Skeletal muscle tissue (tissue), 4 donors: ENCODE data around the gene PIGX. TPM values are rescaled to one million over a fixed set of nuclear protein-coding genes. Genes with fewer than 3 reads are reported as not detected.
"Not testable (repeated sequence)": the region's sequence is repeated elsewhere in the genome, so short reads cannot be mapped to it uniquely, and the experiment has no call there.

Experiments
- H3K27ac ChIP-seq: one replicate; pipeline ENCODE4 v1.7.0; 2013; ENCODE audit warnings: mild to moderate bottlenecking, low read depth, low read length, inconsistent platforms
- H3K27me3 ChIP-seq, 3 donors: one replicate each; pipeline ENCODE4 v1.7.0; 2013; ENCODE audit warnings: low read length in 3 of 3; ENCODE audit not compliant: control insufficient read depth in 3 of 3, insufficient read depth in 3 of 3
- H3K36me3 ChIP-seq, 3 donors: one replicate each; pipeline ENCODE4 v1.7.0; 2013; ENCODE audit warnings: low read length in 3 of 3; ENCODE audit not compliant: control insufficient read depth in 3 of 3, insufficient read depth in 3 of 3
- H3K4me1 ChIP-seq, 3 donors: one replicate each; pipeline ENCODE4 v1.7.0; 2013; ENCODE audit warnings: low read length in 3 of 3, mild to moderate bottlenecking in 3 of 3; ENCODE audit not compliant: control insufficient read depth in 3 of 3, insufficient read depth in 3 of 3
- H3K4me3 ChIP-seq, 3 donors: one replicate each; pipeline ENCODE4 v1.7.0; 2013; ENCODE audit warnings: low read length in 3 of 3
- H3K9ac ChIP-seq, 3 donors: one replicate each; pipeline ENCODE4 v1.7.0; 2013; ENCODE audit warnings: low read length in 3 of 3, mild to moderate bottlenecking in 3 of 3, moderate library complexity in 2 of 3, low read depth in 1 of 3
- H3K9me3 ChIP-seq, 3 donors: one replicate each; pipeline ENCODE4 v1.7.0; 2013; ENCODE audit warnings: low read length in 3 of 3; ENCODE audit not compliant: control insufficient read depth in 3 of 3
- total RNA-seq: library from RNA; depleted of rRNA; stranded (reverse); fragments of >200 nt; gene quantifications from one replicate; pipeline ENCODE4 v1.2.3, GENCODE V29; 2014
- donor health status: Osteomylitis.

The PIGX gene
- total RNA-seq, 1 donor from 2014 or later = 12.5 TPM

DNA sequence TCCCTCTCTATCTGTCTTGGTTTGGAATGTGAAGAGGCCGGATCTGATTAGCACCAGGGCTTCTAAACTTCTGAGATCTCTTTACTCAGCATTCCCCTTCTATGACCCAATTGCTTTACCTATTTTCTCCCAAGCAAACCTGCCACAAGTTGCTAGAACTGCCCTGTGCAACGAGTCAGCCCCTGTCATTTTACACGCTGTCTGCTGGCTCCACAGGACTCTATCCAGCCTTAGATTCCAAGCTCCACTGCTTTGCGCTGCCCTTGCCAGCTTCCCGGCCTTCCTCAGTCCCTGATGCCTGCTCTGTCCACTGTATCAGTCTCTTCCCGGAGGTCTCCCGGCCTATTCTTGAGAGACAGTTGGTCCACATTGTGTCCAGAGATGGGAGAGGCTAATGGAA is 12.4 kb upstream of the PIGX start:
- Histone ChIP-seq H3K4me1 (no peaks in the 10 kb centered on the region), H3K4me3 (no peak overlapping the region)

DNA sequence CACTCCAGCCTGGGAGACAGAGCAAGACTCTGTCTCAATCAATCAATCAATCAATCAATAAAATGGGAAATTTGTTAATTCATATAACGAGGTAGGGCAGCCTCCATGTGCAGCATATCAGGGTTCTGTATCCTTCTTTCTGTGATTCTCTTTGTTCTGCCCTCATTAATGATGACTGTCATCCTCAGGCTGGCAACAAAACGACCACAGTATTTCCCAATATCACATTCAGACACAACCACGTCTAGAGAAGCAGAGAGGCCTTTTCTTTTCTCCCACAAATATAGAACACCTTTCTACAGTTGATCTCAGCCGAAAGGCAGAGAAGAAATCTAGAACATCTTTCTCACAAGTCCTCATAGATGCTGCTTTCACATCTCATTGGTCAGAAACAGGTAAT is 11.4 kb upstream of the PIGX start:
- H3K36me3 ChIP-seq = no peaks in the 10 kb centered on the region
- no peaks in the 10 kb centered on the region for H3K27me3 ChIP-seq
- no peak overlapping the region for H3K9ac ChIP-seq
- no peaks in the 10 kb centered on the region for H3K4me1 ChIP-seq
- H3K9me3 ChIP-seq = no peaks in the 10 kb centered on the region
- no peak overlapping the region for H3K4me3 ChIP-seq
- no peak overlapping the region for H3K27ac ChIP-seq

More for the DNA sequence above, 12.4 kb upstream of the PIGX start:
- Histone ChIP-seq H3K9ac (no peak overlapping the region), H3K9me3 (no peaks in the 10 kb centered on the region), H3K36me3 (no peaks in the 10 kb centered on the region), H3K27ac (no peak overlapping the region), H3K27me3 (no peaks in the 10 kb centered on the region)

DNA sequence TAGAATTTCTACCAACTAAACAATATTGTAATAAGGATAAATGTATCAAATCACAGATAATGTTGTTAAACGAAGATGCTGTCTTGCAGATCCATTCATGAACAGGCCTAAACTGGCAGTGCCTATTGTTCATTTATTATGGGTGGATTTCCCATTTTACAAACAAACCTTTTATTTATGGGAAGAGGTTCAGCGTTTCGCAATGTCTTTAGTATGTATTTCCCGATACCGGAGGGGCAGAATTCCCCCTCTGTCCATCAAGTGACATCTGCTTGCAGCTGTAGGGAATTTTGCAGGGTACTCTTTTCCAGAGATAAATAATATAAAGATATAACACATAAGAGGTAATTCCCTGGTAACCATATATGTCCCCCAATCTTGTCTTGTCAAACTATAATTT is 5.8 kb upstream of the PIGX start:
- Histone ChIP-seq H3K9ac (no peak overlapping the region), H3K4me1 (peaks cover 3 to 4% (median 3%) of the 10 kb centered on the region in 3 donors), H3K27ac (no peak overlapping the region), H3K27me3 (no peaks in the 10 kb centered on the region), H3K36me3 (no peaks in the 10 kb centered on the region), H3K4me3 (no peak overlapping the region), H3K9me3 (no peaks in the 10 kb centered on the region)

DNA sequence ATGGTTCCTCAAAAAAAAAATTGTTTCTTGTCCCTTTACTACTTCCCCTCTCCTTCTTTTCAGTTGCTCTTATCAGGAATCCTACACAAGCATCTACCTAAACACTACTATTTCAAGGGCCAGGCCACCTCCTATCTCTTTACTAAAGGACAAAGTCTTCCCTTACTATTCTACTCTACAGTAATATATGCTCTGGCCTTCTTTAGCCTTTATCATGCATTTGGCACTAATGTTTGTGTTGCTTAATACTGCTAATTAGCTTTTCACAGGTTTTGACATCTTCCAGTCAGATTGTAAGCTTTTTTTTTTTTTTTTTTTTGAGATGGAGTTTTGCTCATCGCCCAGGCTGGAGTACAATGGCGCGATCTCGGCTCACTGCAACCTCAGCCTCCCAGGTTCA is 5.4 kb upstream of the PIGX start:
- no peak overlapping the region for H3K4me3 ChIP-seq
- no peaks in the 10 kb centered on the region for H3K27me3 ChIP-seq
- no peak overlapping the region for H3K27ac ChIP-seq
- no peaks in the 10 kb centered on the region for H3K9me3 ChIP-seq
- no peaks in the 10 kb centered on the region for H3K36me3 ChIP-seq
- peaks cover 7 to 8% (median 7%) of the 10 kb centered on the region in 3 donors for H3K4me1 ChIP-seq
- no peak overlapping the region for H3K9ac ChIP-seq

DNA sequence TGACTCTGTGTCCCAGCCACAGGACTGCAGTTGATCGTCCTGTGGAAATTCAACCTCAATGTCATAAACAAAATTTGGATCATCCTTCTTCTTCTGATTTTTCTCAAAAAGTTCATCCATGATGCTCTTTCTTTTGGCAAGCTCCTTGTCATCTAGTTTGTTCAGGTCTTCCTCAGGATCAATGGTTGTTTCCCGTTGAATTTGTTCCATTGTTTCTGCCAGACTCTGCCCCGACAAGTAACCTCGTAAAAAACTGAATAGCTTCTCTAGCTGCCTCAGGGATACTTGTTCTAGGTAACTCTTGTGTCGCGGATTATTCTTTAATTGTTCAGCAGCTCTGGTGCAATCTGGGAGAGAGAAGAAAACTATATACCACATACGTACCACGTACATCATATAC is 4.6 kb upstream of the PIGX start:
- H3K36me3 ChIP-seq = no peaks in the 10 kb centered on the region
- H3K27ac ChIP-seq = no peak overlapping the region
- no peaks in the 10 kb centered on the region for H3K27me3 ChIP-seq
- H3K9me3 ChIP-seq = no peaks in the 10 kb centered on the region
- peaks cover 8 to 10% (median 9%) of the 10 kb centered on the region in 3 donors for H3K4me1 ChIP-seq
- H3K9ac ChIP-seq = no peak overlapping the region
- no peak overlapping the region for H3K4me3 ChIP-seq

DNA sequence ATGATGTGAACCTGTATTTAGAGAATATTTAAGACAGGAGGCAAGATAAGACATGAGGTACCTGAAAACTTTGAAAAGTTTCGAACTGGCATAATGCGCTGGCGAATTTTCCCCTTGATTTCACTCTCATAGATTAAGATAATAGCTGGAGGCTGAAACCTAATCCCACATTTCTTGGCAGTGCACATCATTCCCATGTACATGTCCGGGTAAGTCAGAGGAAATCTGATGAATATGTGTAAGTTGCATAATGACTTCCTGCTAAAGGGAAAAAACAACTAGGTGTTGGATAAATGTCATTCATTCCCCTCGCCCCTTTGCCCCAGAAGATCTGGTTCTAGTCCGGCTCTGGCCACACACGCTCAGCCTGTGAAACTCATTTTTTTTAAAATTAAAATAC is 3.7 kb upstream of the PIGX start:
- Histone ChIP-seq H3K27ac (no peak overlapping the region), H3K4me3 (no peak overlapping the region), H3K27me3 (no peaks in the 10 kb centered on the region), H3K4me1 (peaks cover 14 to 18% (median 14%) of the 10 kb centered on the region in 3 donors), H3K36me3 (no peaks in the 10 kb centered on the region), H3K9me3 (no peaks in the 10 kb centered on the region), H3K9ac (no peak overlapping the region)

DNA sequence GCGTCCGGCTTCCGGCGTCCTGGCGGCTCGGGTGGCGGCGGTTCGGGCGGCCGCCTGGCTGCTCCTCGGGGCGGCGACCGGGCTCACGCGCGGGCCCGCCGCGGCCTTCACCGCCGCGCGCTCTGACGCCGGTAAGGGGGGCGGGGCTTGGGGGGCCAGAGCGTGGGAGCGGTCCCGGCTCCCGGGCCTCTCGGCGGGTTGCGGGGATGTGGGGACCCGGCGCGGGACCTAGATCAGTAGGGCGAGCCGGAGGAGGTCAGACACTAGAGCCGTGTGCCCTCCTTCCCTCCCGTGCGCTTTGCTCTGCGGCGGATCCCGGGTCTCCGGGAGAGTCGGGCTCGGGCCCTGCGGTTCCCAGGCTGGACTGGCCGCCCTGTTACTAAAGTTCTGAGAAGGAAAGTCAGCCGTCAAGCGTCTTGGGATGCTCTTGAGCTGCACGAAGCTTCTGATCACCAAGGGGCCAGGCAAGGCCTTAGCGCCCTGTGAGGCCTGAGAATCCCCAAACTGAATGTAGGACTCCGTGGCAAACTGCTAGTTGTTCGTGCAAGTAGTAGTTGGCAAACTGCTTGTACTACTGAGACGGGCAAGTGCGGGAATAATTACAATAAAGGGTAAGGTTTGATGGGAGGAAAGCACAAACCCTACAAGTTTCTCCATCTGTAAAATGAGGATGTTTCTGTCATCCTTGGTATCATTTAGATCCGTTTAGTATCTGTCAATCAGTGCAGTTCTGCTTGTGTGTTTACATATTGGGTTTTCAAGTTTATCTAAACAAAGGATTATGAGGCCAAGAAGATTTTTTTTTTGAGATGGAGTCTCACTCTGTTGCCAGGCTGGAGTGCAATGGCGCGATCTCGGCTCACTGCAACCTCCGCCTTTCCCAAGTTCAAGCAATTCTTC is 587 bp downstream of the PIGX start:
- H3K9me3 ChIP-seq = no peaks in the 10 kb centered on the region
- no peaks in the 10 kb centered on the region for H3K27me3 ChIP-seq
- no peaks in the 10 kb centered on the region for H3K36me3 ChIP-seq

DNA sequence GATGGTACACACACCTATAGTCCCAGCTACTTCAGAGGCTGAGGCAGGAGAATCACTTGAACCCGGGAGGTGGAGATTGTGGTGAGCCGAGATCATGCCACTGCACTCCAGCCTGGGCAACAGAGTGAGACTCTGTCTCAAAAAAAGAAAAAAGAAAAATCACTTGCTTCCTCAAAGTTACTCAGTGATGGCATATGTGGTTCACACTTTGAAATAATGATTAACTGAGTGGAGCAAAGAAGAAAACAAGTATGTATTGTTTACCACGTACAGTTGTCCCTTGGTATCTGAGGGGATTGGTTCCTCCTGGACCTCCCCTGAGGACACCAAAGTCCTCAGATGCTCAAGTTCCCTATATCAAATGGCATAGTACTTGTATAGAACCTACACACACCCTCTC is 5.0 kb downstream of the PIGX start:
- not testable (repeated sequence) for H3K27ac ChIP-seq, H3K36me3 ChIP-seq, H3K9me3 ChIP-seq, H3K4me1 ChIP-seq, H3K27me3 ChIP-seq, H3K9ac ChIP-seq, H3K4me3 ChIP-seq

More for the DNA sequence above, 587 bp downstream of the PIGX start:
- Histone ChIP-seq H3K9ac (peak overlapping the region; percentile 88 to 93 (median 91)), H3K27ac (peak overlapping the region; percentile 85), H3K4me1 (peaks cover 14 to 19% (median 14%) of the 10 kb centered on the region in 3 donors), H3K4me3 (peak overlapping the region; percentile 85 to 96 (median 94))

DNA sequence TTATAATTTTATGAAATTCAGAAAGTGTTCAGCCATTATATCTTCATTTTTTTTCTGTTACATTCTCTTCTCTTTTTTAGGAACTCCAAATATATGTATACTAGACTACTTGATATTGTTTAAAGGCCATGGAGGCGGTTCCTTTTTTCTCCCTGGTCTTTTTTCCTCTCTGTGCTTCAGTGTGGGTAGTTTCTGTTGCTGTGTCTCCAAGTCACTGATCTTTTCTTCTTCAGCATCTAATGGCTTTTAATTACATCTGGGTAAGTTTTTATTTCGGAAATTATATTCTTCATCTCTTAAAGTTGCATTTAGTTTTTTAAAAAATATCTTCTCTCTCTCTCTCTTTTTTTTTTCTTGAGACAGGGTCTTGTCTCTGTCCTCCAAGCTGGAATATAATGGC is 8.9 kb downstream of the PIGX start:
- Histone ChIP-seq H3K4me3 (no peak overlapping the region), H3K9ac (no peak overlapping the region), H3K27ac (no peak overlapping the region), H3K27me3 (no peaks in the 10 kb centered on the region), H3K9me3 (no peaks in the 10 kb centered on the region), H3K36me3 (peaks cover 0 to 7% (median 6%) of the 10 kb centered on the region in 3 donors), H3K4me1 (no peaks in the 10 kb centered on the region)

DNA sequence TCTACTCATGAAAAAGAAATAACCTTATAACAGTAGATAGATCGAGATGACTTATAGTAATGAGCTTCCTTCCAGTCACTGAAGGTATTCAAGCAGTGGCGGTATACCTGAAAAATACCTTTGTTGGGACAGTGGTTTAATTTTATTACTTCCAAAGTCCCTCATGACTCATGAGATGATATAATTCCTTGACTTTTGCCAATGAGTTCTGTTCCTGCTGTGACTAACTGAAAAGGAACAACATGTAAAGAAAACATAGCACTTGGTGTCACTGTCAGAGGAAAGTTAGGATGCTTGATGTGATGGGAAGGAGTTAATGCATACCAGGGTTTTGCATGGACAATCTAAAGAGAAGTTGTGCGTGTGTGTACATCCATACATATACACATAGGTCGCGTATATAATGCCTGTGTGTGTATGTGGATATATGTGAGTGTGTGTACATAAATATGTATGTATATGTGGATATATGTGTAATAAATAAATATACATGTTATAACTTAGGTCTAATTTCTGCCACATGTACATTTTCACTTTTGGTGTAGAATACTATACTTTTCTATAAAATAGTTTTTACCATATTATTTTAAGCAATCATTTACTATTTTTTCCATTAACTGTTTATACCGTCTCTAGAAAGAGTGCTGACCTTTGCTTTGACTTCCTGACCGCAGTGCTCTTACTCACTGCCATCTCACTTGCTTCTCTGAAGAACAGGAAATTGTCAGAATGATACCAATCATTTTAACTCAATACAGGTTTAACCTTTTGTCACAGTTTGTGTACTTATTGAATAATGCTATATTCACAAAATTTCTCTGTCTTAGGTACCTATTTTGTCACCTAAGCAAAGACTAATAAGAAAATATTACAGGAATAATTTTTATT is 14.9 kb downstream of the PIGX start:
- Histone ChIP-seq H3K9me3 (no peaks in the 10 kb centered on the region), H3K27me3 (no peaks in the 10 kb centered on the region), H3K27ac (no peak overlapping the region), H3K4me3 (no peak overlapping the region), H3K36me3 (peaks cover 3 to 16% (median 4%) of the 10 kb centered on the region in 3 donors), H3K4me1 (no peaks in the 10 kb centered on the region), H3K9ac (no peak overlapping the region)
